ENCODE results near the gene FBXL19. TPM values are rescaled to one million over a fixed set of nuclear protein-coding genes. Genes with fewer than 3 reads are reported as not detected.

The FBXL19 gene
- polyA plus RNA-seq, 1 of the 3 experiments (the other 2 are of a cell fraction): 20.6 TPM

DNA sequence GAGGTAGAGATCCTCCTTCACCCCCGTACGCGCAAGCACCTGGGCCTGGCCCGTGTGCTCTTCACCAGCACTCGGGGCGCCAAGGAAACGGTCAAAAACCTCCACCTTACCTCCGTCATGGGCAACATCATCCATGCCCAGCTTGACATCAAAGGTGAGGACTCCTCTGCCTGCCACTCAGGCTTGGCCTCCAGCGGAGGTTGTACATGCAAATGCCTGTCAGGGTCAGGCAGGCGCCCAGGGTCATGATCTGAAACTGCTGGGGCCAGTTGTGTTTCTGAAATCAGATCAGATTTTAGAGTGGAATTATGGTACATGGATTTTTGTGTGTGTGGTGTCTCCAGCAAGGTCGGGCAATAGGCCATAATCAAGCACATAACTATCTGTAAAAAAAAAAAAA lies 38.0 kb downstream of the FBXL19 start (continued):
- TF ChIP-seq, protein P1, sequence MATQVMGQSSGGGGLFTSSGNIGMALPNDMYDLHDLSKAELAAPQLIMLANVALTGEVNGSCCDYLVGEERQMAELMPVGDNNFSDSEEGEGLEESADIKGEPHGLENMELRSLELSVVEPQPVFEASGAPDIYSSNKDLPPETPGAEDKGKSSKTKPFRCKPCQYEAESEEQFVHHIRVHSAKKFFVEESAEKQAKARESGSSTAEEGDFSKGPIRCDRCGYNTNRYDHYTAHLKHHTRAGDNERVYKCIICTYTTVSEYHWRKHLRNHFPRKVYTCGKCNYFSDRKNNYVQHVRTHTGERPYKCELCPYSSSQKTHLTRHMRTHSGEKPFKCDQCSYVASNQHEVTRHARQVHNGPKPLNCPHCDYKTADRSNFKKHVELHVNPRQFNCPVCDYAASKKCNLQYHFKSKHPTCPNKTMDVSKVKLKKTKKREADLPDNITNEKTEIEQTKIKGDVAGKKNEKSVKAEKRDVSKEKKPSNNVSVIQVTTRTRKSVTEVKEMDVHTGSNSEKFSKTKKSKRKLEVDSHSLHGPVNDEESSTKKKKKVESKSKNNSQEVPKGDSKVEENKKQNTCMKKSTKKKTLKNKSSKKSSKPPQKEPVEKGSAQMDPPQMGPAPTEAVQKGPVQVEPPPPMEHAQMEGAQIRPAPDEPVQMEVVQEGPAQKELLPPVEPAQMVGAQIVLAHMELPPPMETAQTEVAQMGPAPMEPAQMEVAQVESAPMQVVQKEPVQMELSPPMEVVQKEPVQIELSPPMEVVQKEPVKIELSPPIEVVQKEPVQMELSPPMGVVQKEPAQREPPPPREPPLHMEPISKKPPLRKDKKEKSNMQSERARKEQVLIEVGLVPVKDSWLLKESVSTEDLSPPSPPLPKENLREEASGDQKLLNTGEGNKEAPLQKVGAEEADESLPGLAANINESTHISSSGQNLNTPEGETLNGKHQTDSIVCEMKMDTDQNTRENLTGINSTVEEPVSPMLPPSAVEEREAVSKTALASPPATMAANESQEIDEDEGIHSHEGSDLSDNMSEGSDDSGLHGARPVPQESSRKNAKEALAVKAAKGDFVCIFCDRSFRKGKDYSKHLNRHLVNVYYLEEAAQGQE (IDR thresholded peaks at IDR 0.05; ENCODE audit: low read depth, low read length): no peak

DNA sequence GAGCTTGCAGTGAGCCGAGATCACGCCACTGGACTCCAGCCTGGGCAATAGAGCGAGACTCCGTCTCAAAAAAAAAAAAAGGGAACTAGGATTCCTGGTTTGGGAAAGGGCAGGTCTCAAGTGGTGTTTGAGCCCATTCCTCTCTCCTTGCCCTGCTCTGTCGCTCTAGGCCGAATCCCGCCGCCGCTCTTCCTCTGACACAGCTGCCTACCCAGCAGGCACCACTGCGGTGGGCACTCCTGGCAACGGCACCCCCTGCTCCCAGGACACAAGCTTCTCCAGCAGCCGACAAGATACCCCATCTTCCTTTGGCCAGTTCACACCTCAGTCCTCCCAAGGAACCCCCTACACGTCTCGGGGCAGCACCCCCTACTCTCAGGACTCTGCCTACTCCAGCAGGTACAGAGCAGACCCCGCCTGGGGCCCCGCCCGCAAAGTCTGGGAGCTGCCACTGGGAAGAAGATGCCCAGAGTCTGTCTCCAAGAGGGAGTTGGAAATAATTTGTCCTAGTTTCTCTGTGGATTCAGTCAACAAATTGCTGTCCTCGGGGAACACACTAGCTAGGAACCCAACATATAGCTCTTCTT lies 40.6 kb downstream of the FBXL19 start:
- DNase-seq: no peak
- H3K4me2 ChIP-seq: no peak overlapping the region
- H3F3A ChIP-seq (replicated peaks; ENCODE audit: insufficient read depth): no peaks in the 10 kb centered on the region
- H3K9me2 ChIP-seq: no peaks in the 10 kb centered on the region
- H3K36me3 ChIP-seq (replicated peaks in 1 of 2; ENCODE audit: control insufficient read depth in 1 of 2, insufficient read depth in 2 of 2, low read length in 1 of 2): peaks cover 69 to 72% of the 10 kb centered on the region in 2 experiments
- over 99% methylated on average over 15 of the region's 18 CpGs for WGBS (ENCODE audit: low lambda C conversion rate)
- peaks cover 21% of the 10 kb centered on the region for H3K79me2 ChIP-seq (ENCODE audit: insufficient read depth)
- no peak overlapping the region for H2AFZ ChIP-seq (ENCODE audit: low read depth)
- CTCF ChIA-PET: interaction anchor here (1.2 to 3.7 kb wide), 3 partner anchors 10 to 22 kb away, joined by 5 to 21 read pairs (median 8); partner anchors contain the start of gene HSD3B7
- no peak overlapping the region for H3K27ac ChIP-seq (ENCODE audit: low read depth in 2 of 2, low read length in 1 of 2)
- no peaks in the 10 kb centered on the region for H3K9me3 ChIP-seq
- peaks cover 0 to 4% of the 10 kb centered on the region in 2 experiments; a peak in 1 of 4 replicates for H3K4me1 ChIP-seq (ENCODE audit: control insufficient read depth in 1 of 2, insufficient read depth in 2 of 2, low read depth in 1 of 2, low read length in 1 of 2)
- no peaks in the 10 kb centered on the region for H3K27me3 ChIP-seq (ENCODE audit: insufficient read depth)
- TF ChIP-seq JUND (IDR thresholded peaks at IDR 0.05) (no peak), EP300 (IDR thresholded peaks at IDR 0.05; ENCODE audit: borderline replicate concordance in 1 of 2, low read depth in 1 of 2, low read length in 1 of 2) (no peak), FOSL2 (IDR thresholded peaks at IDR 0.05; ENCODE audit: borderline replicate concordance, low read depth) (no peak), RAD21 (IDR thresholded peaks at IDR 0.05; ENCODE audit: low read length) (no peak), TEAD4 (IDR thresholded peaks at IDR 0.05; ENCODE audit: borderline replicate concordance, insufficient read depth) (no peak)
- TF ChIP-seq, protein P2, sequence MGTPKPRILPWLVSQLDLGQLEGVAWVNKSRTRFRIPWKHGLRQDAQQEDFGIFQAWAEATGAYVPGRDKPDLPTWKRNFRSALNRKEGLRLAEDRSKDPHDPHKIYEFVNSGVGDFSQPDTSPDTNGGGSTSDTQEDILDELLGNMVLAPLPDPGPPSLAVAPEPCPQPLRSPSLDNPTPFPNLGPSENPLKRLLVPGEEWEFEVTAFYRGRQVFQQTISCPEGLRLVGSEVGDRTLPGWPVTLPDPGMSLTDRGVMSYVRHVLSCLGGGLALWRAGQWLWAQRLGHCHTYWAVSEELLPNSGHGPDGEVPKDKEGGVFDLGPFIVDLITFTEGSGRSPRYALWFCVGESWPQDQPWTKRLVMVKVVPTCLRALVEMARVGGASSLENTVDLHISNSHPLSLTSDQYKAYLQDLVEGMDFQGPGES (IDR thresholded peaks at IDR 0.05; ENCODE audit: low read depth, low read length): no peak
- H4K20me1 ChIP-seq (ENCODE audit: insufficient read depth): no peaks in the 10 kb centered on the region
- H3K9ac ChIP-seq: no peak overlapping the region
- POLR2A ChIA-PET: no interaction called here
- H3K4me3 ChIP-seq (ENCODE audit: low read depth in 2 of 2, low read length in 1 of 2): no peak overlapping the region

DNA sequence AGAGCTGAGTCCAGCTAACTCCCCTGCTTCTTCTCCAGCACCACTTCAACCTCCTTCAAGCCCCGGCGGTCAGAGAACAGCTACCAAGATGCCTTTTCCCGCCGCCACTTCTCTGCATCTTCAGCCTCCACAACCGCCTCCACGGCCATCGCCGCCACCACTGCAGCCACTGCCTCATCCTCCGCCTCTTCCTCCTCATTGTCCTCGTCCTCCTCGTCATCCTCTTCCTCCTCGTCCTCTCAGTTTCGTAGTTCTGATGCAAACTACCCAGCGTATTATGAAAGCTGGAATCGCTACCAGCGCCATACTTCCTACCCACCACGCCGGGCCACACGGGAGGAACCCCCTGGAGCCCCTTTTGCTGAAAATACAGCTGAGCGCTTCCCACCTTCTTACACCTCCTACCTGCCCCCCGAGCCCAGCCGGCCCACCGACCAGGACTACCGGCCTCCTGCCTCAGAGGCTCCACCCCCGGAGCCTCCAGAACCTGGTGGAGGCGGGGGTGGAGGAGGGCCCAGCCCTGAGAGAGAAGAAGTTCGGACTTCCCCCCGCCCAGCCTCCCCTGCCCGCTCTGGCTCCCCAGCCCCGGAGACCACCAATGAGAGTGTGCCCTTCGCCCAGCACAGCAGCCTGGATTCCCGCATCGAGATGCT lies 41.3 kb downstream of the FBXL19 start:
- no peak overlapping the region for H2AFZ ChIP-seq (ENCODE audit: low read depth)
- ChIA-PET CTCF (interaction anchor here (0.6 to 3.7 kb wide), 4 partner anchors 11 to 898 kb away, joined by 3 to 21 read pairs (median 6); partner anchors contain the start of gene HSD3B7), POLR2A (no interaction called here)
- H3K4me2 ChIP-seq: no peak overlapping the region
- no peaks in the 10 kb centered on the region for H3K9me2 ChIP-seq
- H3K9me3 ChIP-seq: no peaks in the 10 kb centered on the region
- no peaks in the 10 kb centered on the region for H4K20me1 ChIP-seq (ENCODE audit: insufficient read depth)
- TF ChIP-seq TCF12 (IDR thresholded peaks at IDR 0.05) (no peak), FOSL2 (IDR thresholded peaks at IDR 0.05; ENCODE audit: borderline replicate concordance, low read depth) (no peak), MEF2A (IDR thresholded peaks at IDR 0.05; ENCODE audit: borderline replicate concordance, low read depth) (no peak), FOXM1 (IDR thresholded peaks at IDR 0.05; ENCODE audit: low read depth) (no peak), SMC3 (IDR thresholded peaks at IDR 0.05; ENCODE audit: low read depth, low read length) (no peak), RCOR1 (IDR thresholded peaks at IDR 0.05; ENCODE audit: low read length) (no peak), POLR2AphosphoS5 (IDR thresholded peaks at IDR 0.05; ENCODE audit: low read depth, low read length) (no peak)
- TF ChIP-seq, protein P3, sequence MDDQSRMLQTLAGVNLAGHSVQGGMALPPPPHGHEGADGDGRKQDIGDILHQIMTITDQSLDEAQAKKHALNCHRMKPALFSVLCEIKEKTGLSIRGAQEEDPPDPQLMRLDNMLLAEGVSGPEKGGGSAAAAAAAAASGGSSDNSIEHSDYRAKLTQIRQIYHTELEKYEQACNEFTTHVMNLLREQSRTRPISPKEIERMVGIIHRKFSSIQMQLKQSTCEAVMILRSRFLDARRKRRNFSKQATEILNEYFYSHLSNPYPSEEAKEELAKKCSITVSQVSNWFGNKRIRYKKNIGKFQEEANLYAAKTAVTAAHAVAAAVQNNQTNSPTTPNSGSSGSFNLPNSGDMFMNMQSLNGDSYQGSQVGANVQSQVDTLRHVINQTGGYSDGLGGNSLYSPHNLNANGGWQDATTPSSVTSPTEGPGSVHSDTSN (IDR thresholded peaks at IDR 0.05): no peak
- no peak overlapping the region for H3K27ac ChIP-seq (ENCODE audit: low read depth in 2 of 2, low read length in 1 of 2)
- DNase-seq: no peak
- H3K36me3 ChIP-seq (replicated peaks in 1 of 2; ENCODE audit: control insufficient read depth in 1 of 2, insufficient read depth in 2 of 2, low read length in 1 of 2): peaks cover 67 to 69% of the 10 kb centered on the region in 2 experiments
- H3K27me3 ChIP-seq (ENCODE audit: insufficient read depth): no peaks in the 10 kb centered on the region
- H3K4me1 ChIP-seq (ENCODE audit: control insufficient read depth in 1 of 2, insufficient read depth in 2 of 2, low read depth in 1 of 2, low read length in 1 of 2): no peaks in the 10 kb centered on the region
- H3K4me3 ChIP-seq (ENCODE audit: low read depth in 2 of 2, low read length in 1 of 2): no peak overlapping the region
- no peak overlapping the region for H3K9ac ChIP-seq
- H3K79me2 ChIP-seq (ENCODE audit: insufficient read depth): peaks cover 14% of the 10 kb centered on the region
- WGBS (ENCODE audit: low lambda C conversion rate): 95% methylated on average over 29 of the region's 33 CpGs
- no peaks in the 10 kb centered on the region for H3F3A ChIP-seq (replicated peaks; ENCODE audit: insufficient read depth)
